Activated T-cell treated with anti-CD3 and anti-CD28 coated beads for 48 hours (primary cell): ENCODE results near the gene NLGN4X.

Source experiments
- DNase-seq: peaks from one replicate; pipeline ENCODE4 v3.0.0-alpha.2; 2020; ENCODE audit warnings: low read depth

Gene NLGN4X

DNA sequence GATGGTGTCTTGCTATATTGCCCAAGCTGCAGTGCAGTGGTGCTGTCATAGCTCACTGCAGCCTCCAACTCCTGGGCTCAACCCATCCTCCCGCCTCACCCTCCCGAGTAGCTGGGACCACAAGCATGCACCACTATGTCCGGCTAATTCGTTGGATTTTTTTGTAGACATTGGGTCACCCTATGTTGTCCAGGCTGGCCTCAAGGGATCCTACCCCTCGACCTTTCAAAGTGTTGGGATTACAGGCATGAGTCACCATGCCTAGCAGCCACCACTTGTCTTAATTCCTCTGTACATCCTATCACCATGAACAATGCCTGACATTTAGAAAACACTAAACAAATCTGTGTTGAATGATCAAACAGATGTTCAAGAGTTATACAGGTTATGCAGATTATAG is 76.7 kb downstream of the NLGN4X start:
- no peak for DNase-seq

DNA sequence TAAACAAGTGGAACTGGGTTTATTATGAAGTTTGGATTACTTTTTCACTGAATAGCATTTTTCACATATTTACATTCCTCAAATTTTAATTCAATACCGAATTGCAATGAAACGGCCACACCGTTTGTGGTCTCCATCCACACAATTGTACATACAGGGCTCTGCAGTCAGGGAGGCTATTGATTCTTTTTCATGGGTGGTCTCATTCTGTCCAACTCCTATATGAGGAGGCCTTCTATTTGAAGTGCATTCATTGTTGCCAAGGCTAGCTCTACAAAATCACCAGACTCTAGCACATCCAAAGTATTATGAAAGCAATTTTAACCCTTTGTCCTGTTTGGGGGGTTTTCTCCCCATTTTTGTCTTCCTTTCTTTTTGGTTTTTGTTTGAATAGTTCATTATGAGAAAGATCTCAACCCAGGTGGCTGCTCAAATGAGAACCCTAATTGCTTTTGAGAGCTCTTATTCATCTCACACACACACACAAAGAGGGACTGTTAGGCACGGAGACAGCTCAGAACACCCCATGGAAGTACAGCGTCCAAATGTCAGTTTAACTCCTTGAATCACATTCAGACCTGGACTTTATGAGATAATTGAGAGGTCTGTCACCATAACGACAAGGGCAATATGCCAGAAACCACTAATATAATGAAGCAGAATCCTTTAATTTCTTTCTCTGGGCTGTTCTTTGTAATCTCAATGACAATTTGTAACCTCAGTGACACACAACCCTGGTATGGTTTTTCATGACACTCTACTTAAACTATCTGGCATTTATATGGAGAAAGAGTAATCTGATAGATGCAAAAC is 79.4 kb downstream of the NLGN4X start:
- DNase-seq, result no peak

DNA sequence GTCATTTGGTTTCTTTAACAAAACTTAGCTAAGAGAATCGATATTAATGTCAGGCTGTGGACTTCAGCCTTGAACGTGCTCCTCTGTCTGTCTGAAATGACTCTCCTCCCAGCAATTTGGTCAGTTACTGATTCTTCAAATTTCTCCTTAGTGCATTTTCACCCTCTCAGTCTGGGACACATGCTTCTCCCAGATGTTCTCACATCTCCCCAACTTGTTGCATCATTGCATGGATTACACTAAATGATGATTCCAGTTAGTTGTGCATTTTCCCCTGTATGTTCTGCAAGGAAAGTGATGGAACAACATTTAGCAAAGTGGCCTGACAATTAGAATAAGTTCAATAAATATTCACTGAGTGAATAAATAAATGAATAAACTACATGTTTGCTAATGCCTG is 94.4 kb downstream of the NLGN4X start:
- DNase-seq, result no peak

GRCh38 chrX:6132970-6133369 is 95.7 kb downstream of the NLGN4X start:
- no peak for DNase-seq

GRCh38 chrX:6131287-6131686 is 97.4 kb downstream of the NLGN4X start:
- DNase-seq, result no peak

DNA sequence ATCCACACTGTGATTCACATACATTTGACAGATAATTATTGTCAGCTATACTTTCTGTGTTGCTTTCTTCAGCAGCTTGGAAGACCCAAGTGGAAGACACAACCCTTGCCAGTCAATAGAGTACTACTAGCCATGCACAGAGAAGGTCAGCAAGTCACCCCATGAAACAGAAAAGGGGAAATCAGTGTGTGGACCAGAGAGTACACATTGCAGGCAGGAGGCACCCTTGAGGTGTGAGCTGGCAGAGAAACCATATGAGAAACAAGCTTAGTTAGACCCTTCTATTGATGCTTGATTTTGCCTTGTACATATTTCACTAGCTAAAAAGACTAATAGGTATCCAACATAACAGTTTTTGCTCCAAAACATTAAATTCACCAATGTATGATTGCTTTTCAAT is 99.5 kb downstream of the NLGN4X start:
- no peak for DNase-seq

- DNase-seq, result no peak
Observed at GRCh38 chrX:6120329-6120728, 108.3 kb downstream of the NLGN4X start.

- DNase-seq, result no peak
Observed at GRCh38 chrX:6095469-6095868, 133.2 kb downstream of the NLGN4X start.

- DNase-seq, result no peak
Observed at GRCh38 chrX:6074532-6074931, 154.1 kb downstream of the NLGN4X start.

GRCh38 chrX:6071731-6072130 is 156.9 kb downstream of the NLGN4X start:
- no peak for DNase-seq

DNA sequence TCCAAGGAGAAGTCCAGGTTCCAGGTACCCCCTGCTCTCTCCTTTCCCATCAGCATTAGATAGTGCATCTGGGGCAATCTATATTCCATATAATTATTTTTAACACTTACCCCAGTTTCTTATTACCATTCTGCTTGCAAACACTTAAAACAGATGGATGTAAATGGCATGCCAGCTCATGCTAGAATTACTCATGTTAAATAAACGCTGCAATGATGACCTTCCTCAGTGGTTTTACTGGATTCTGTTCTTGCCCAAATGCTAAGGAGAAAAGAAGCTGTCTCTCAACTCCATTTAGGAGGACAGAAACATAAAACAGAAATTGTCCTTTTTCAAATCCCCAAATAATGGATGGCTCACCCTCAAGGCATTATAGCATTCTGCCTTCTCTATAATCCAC is 161.1 kb downstream of the NLGN4X start:
- no peak for DNase-seq

- DNase-seq, result no peak
Observed at GRCh38 chrX:6053141-6053540, 175.5 kb downstream of the NLGN4X start.

DNA sequence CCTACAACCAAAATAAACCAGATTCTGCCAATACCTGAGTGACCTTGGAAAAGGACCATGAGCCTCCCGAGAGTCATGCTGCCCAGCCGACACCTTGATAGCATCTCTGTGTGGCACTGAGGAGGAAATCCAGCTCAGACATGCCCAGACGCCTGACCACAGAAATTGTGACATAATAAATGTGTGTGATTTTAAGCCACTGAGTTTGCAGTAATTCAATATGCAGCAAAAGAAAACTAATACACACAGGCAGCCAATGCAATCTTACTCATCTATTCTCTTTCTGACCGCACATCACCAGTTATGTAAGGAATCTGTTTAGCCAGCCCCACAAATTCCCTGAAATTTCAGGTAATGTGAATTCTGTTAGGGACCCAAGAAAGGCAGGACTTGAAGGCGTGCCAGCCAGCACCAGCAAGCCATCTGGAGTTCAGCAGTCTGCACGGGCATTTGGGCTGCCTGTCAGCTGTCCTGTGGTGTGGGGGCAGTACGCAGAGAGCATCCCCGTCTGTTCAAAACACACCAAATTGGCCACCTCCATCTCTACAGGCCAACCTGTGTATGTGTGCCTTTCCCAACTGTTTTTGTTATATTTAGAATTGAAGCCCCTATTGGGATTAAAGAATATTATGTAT is 176.4 kb downstream of the NLGN4X start:
- no peak for DNase-seq

DNA sequence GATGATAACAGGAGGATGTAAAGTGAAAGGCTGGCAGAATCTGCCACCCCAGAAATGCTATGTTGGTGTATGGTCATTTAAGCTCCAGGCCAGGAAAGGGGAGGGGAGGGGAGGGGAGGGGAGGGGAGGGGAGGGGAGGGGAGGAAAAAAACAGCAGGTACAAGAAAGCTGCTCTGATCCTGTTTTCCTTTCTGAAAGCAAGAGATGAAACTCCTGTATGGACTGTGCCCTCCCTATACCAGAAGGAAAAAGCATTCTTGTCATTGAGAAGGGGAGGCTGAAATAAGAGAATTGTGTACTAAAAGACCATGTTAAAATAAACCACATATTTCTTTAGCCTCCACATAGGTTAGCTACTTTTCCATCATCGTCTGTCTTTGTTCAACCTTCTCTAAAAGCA is 179.5 kb downstream of the NLGN4X start:
- no peak for DNase-seq

DNA sequence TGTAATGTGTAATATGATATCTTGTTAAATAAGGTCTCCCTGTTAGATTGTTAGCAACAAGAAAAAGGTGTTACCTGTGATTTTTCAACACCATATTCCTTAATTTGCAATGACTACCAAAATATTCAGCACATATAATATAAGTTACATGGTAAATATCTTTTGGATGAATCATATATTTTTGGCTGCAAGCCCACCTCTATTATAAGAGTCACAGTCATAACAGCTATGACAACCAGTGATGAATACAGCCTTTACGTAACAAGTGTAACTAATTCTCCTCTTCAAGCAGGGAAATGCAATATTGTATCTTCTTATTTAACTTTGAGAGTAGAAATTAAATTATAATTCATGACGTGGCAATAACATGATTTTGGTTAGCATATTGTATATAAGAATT is 187.0 kb downstream of the NLGN4X start:
- no peak for DNase-seq

- no peak for DNase-seq
Observed at GRCh38 chrX:6029014-6029413, 199.7 kb downstream of the NLGN4X start.

GRCh38 chrX:6026980-6027379 is 201.7 kb downstream of the NLGN4X start:
- DNase-seq, result no peak

GRCh38 chrX:6026429-6026828 is 202.2 kb downstream of the NLGN4X start:
- DNase-seq, result no peak

DNA sequence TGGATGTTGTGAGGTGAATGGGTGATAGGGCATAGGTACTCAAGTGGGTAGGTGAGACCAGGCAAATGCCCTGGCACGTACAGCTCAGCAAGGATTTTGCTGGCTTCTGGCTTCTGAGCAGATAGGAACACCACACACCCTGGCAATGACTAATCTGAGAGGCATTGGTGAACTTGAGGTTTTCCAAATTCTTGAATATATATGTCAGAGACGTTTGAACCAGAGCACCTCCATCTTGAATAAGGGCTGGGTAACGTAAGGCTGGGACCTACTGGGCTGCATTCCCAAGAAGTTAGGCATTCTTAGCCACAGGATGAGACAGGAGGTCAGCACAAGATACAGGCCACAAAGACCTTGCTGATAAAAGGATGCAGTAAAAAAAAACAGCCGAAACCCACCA is 204.5 kb downstream of the NLGN4X start:
- no peak for DNase-seq

GRCh38 chrX:6021316-6022091 is 207.2 kb downstream of the NLGN4X start:
- no peak for DNase-seq

DNA sequence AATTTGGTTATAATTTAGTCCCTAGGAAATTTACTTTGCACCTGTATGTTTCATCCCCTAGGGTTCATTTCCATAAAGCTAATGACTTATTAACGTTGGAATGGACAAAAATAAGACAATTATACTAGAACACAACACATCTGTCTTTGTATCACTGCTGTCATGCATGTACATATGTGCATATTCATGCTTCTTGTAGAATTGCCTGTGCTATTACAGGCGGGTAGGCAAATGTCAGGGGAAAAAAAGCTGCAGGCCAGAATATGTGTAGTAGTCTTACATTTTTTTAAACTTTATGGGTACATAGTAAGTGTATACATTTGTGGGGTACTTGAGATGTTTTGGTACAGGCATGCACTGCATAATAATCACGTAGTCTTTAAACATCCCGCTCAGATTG is 209.6 kb downstream of the NLGN4X start:
- DNase-seq, result no peak

- DNase-seq, result no peak
Observed at GRCh38 chrX:6015423-6015822, 213.2 kb downstream of the NLGN4X start.

- DNase-seq, result no peak
Observed at GRCh38 chrX:6012357-6012756, 216.3 kb downstream of the NLGN4X start.
